Natural killer cell treated with Interleukin-12 subunit alpha and Interleukin-12 subunit beta and Interleukin-15 and Interleukin-18, amount 100 ng/mL, for 72 hours (primary cell): ENCODE measurements around the gene PTPRE. TPM values are rescaled to one million over a fixed set of nuclear protein-coding genes. Genes with fewer than 3 reads are reported as not detected.

Experiments
- ATAC-seq, 2 donors: fragments of 150-1000 bp; cut with Tn5 transposase in 1 of 2; sonication (Bioruptor Pico), chemical (Tn5 transposase) in 1 of 2; 2 replicates each; pipeline ENCODE4 v1.10.0; 2021
- DNase-seq: peaks from one replicate; pipeline ENCODE4 v3.0.0; 2022; ENCODE audit warnings: low spot score
- H3K27ac Mint-ChIP-seq, 2 donors: 1 replicate in 1 of 2; 2 replicates in 1 of 2; pipeline ENCODE4 v1.8.0; 2022; ENCODE audit warnings: mixed read lengths in 2 of 2, mild to moderate bottlenecking in 1 of 2, moderate library complexity in 1 of 2
- H3K27me3 Mint-ChIP-seq, 2 donors: 1 replicate in 1 of 2; 2 replicates in 1 of 2; pipeline ENCODE4 v1.8.0; 2022; ENCODE audit warnings: mixed read lengths in 2 of 2
- H3K36me3 Mint-ChIP-seq: one replicate; pipeline ENCODE4 v1.8.0; 2022; ENCODE audit warnings: mixed read lengths
- H3K4me1 Mint-ChIP-seq, 2 donors: 1 replicate in 1 of 2; 2 replicates in 1 of 2; pipeline ENCODE4 v1.8.0; 2022; ENCODE audit warnings: low read depth in 2 of 2, mixed read lengths in 2 of 2, mild to moderate bottlenecking in 1 of 2
- H3K4me3 Mint-ChIP-seq: one replicate; pipeline ENCODE4 v1.8.0; 2022; ENCODE audit warnings: mixed read lengths
- H3K9me3 Mint-ChIP-seq: 2 replicates; pipeline ENCODE4 v1.8.0; 2022; ENCODE audit warnings: mixed read lengths
- total RNA-seq, 2 donors: library from RNA; stranded (reverse); gene quantifications; one replicate each; pipeline ENCODE4 v1.2.3, GENCODE V29; 2022

PTPRE gene
- total RNA-seq, 2 donors from 2014 or later: 65.1 to 147 TPM

GRCh38 chr10:128049226-128050120 is 142.6 kb downstream of the PTPRE start:
- Mint-ChIP-seq H3K4me1 (peaks cover 61 to 72% of the 10 kb centered on the region in 2 donors), H3K4me3 (peak overlapping the region; percentile 98), H3K27me3 (no peaks in the 10 kb centered on the region), H3K9me3 (no peaks in the 10 kb centered on the region), H3K27ac (peak overlapping the region; percentile 98), H3K36me3 (peaks cover 8% of the 10 kb centered on the region)
- ATAC-seq: no peak
- no peak for DNase-seq

GRCh38 chr10:128050121-128050516 is 143.2 kb downstream of the PTPRE start:
- ATAC-seq: no peak
- peaks cover 8% of the 10 kb centered on the region for H3K36me3 Mint-ChIP-seq
- H3K4me3 Mint-ChIP-seq: peak overlapping the region; percentile 98
- no peaks in the 10 kb centered on the region for H3K27me3 Mint-ChIP-seq
- peaks cover 61 to 73% of the 10 kb centered on the region in 2 donors for H3K4me1 Mint-ChIP-seq
- DNase-seq: no peak
- H3K9me3 Mint-ChIP-seq: no peaks in the 10 kb centered on the region
- H3K27ac Mint-ChIP-seq: peak overlapping the region; percentile 98

DNA sequence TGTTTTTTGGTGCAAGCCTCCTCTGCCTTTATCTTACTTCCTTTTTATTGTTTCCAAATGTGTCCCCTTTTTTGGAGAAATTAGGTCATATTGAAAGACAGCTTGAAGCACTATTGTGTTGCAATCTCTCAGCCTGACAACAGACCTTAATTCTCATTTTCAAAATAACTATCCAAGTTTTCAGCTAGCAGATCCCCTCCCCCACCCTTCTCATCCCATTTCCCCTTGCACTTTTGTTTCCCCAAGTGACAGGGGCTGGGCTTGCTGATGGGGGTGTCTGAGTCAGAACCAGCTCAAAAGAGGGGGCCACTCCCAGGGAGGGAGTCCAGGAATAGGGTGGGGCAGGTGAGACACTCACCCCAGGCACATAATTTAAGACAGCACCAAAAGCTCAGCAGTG is 144.0 kb downstream of the PTPRE start:
- peak overlapping the region; percentile 98 for H3K4me3 Mint-ChIP-seq
- peak overlapping the region; percentile 98 for H3K27ac Mint-ChIP-seq
- no peaks in the 10 kb centered on the region for H3K9me3 Mint-ChIP-seq
- H3K4me1 Mint-ChIP-seq: peaks cover 63 to 76% of the 10 kb centered on the region in 2 donors
- no peaks in the 10 kb centered on the region for H3K27me3 Mint-ChIP-seq
- DNase-seq (peak; percentile 59), ATAC-seq (no peak)
- peaks cover 8% of the 10 kb centered on the region for H3K36me3 Mint-ChIP-seq

DNA sequence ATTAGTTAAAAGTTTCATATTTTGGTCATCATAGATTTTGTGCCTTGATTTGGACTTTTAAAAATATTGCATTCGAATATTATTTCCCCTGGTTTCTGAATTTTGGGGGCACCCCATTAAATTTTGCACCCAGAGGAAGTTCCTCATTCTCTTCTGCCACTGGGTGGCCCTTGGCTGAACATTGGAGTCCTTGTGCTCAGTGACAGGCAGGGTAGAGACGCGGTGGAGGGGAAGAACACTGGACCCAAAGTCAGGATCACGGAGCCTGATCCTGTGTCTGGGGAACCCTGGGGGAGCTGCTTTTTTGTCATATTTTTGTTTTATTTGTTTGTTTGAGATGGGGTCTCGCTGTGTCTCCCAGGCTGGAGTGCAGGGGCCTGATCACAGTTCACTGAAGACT is 144.6 kb downstream of the PTPRE start:
- Mint-ChIP-seq H3K4me1 (peaks cover 61 to 76% of the 10 kb centered on the region in 2 donors), H3K27ac (peak overlapping the region; percentile 98), H3K27me3 (no peaks in the 10 kb centered on the region), H3K4me3 (peak overlapping the region; percentile 98), H3K9me3 (no peaks in the 10 kb centered on the region), H3K36me3 (peaks cover 8% of the 10 kb centered on the region)
- ATAC-seq (no peak), DNase-seq (peak; percentile 16)

DNA sequence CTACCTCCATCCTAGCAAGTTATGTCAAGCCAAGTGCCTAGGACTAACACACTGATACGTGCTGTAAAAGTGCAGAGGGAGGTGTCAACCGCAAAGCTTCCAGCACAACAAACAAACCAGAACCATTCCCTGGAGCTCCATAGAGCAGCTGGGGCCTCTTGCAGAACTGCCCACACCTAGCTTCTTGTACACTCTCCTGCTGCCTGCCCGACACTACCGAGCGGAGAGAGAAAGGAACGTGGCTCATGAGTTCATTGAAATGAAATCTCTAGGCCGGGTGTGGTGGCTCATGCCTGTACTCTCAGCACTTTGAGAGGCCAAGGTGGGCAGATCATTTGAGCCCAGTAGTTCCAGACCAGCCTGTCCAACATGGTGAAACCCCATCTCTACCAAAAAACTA is 145.8 kb downstream of the PTPRE start:
- Mint-ChIP-seq H3K4me3 (peak overlapping the region; percentile 98), H3K27me3 (no peaks in the 10 kb centered on the region), H3K36me3 (peaks cover 12% of the 10 kb centered on the region), H3K27ac (peak overlapping the region; percentile 98), H3K4me1 (peaks cover 56 to 73% of the 10 kb centered on the region in 2 donors), H3K9me3 (no peaks in the 10 kb centered on the region)
- no peak for ATAC-seq
- peak; percentile 39 for DNase-seq

DNA sequence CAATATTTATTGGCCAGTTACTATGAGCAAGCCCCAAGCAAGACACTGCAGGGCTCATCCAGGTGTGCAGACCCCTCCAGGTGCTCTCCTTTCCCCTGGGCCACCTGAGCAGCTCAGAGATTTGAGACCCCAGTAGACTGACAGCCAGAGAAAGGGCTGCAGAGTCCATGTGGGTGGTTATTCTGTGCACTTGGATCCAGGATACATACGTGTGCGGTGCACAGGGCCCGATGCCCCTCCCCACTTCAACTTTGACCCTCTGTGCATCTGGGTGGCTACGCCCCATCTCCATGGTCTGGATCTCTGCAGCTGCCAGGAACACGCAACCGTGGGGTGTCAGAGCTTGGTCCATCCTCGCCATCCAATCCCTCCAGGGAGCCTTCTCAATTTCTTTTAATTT is 146.5 kb downstream of the PTPRE start:
- H3K4me1 Mint-ChIP-seq: peaks cover 55 to 73% of the 10 kb centered on the region in 2 donors
- no peaks in the 10 kb centered on the region for H3K9me3 Mint-ChIP-seq
- no peaks in the 10 kb centered on the region for H3K27me3 Mint-ChIP-seq
- peak overlapping the region; percentile 98 for H3K27ac Mint-ChIP-seq
- no peak for ATAC-seq
- H3K36me3 Mint-ChIP-seq: peaks cover 13% of the 10 kb centered on the region
- no peak for DNase-seq
- no peak overlapping the region for H3K4me3 Mint-ChIP-seq

- peak overlapping the region; percentile 54 for H3K4me3 Mint-ChIP-seq
Observed at GRCh38 chr10:128054163-128054970, 147.5 kb downstream of the PTPRE start.

DNA sequence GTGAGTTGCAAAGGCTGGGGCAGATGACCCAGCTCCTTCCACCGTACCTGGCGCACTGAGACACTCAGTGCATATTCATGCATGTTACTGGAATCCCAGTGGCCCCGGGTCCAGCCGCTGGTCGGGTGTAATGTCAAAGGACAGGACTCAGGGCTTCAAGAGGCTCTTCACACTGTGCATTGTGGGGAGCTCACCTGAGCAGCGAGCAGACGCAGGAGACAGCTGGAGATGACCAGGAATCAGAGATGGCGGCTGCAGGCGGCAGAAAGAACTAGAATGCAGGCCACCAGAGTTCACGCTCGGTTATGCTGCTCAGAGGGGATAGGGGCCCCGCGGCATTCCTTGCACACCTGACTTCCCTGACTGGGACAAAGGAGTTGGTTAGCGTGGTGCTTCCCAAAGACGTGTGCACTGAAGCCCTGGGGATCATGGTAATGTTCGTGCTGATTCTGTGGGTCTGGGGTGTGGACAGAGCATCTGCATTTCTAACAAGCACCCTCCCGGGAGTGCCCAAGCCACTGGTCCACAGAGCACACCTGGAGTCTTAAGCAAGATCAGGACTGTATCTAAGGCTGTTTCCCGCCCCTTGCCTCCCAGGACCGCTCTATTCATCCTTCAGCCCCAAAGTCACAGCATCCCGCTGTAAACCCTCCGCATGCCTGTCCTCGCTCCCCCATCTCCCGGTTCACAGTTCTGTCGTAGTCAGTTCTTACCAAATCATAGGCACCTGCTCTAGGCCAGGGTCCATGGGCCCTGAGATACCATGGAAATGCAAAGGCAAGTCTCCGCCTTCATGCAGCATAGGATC is 148.4 kb downstream of the PTPRE start:
- no peak for ATAC-seq
- no peak overlapping the region for H3K4me3 Mint-ChIP-seq
- peaks cover 19% of the 10 kb centered on the region for H3K36me3 Mint-ChIP-seq
- peak; percentile 37 for DNase-seq
- no peaks in the 10 kb centered on the region for H3K9me3 Mint-ChIP-seq
- peaks cover 61 to 75% of the 10 kb centered on the region in 2 donors for H3K4me1 Mint-ChIP-seq
- no peaks in the 10 kb centered on the region for H3K27me3 Mint-ChIP-seq
- peak overlapping the region; percentile 31 to 70 for H3K27ac Mint-ChIP-seq

More at GRCh38 chr10:128054163-128054970, 147.5 kb downstream of the PTPRE start:
- Mint-ChIP-seq H3K36me3 (peaks cover 13% of the 10 kb centered on the region), H3K4me1 (peaks cover 61 to 74% of the 10 kb centered on the region in 2 donors), H3K9me3 (no peaks in the 10 kb centered on the region), H3K27ac (peak overlapping the region; percentile 31 to 75), H3K27me3 (no peaks in the 10 kb centered on the region)
- ATAC-seq: peak; percentile 66 to 67
- DNase-seq: no peak

DNA sequence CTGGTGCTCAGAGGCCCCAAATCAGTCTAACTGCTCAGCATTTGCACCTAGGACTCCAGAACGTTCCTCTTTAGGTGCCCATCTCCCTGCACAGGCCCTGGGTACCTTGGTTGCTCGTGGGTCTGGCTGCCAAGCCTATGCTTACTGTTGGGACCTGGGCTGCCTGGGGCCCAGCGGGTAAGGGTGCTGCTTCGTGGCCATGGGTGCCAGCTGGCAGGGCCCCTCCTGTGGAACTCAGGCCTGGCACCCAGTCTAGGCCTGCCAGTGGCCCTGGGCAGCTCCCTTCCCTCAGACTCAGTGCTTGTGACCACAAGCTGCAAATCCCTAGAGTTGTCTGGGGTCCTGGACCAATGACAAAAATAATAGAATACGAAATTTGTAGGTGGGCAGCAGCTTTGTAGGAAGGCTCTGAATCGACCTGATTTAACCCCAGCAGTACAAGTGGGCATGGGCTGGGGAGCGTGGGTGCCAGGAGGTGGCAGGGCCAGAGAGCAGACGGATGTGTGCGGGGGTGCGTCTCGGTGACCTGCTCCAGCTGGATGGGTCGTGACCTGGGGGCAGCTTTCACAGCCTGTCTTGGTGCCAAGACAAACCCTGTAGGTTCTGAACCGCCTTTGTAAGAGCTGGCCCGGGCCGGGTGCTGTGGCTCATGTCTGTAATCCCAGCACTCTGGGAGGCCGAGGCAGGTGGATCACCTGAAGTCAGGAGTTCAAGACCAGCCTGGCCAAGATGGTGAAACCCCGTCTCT is 149.6 kb downstream of the PTPRE start:
- no peak overlapping the region for H3K4me3 Mint-ChIP-seq
- no peaks in the 10 kb centered on the region for H3K27me3 Mint-ChIP-seq
- ATAC-seq (no peak), DNase-seq (peak; percentile 44)
- no peaks in the 10 kb centered on the region for H3K9me3 Mint-ChIP-seq
- peaks cover 13% of the 10 kb centered on the region for H3K36me3 Mint-ChIP-seq
- peaks cover 64 to 73% of the 10 kb centered on the region in 2 donors for H3K4me1 Mint-ChIP-seq
- peak overlapping the region; percentile 31 to 70 for H3K27ac Mint-ChIP-seq

GRCh38 chr10:128058106-128058749 is 151.3 kb downstream of the PTPRE start:
- Mint-ChIP-seq H3K9me3 (no peaks in the 10 kb centered on the region), H3K27me3 (no peaks in the 10 kb centered on the region), H3K36me3 (peaks cover 13% of the 10 kb centered on the region), H3K4me1 (peaks cover 71 to 75% of the 10 kb centered on the region in 2 donors), H3K4me3 (no peak overlapping the region), H3K27ac (peak overlapping the region; percentile 7 to 93)
- ATAC-seq: no peak
- DNase-seq: peak; percentile 45

DNA sequence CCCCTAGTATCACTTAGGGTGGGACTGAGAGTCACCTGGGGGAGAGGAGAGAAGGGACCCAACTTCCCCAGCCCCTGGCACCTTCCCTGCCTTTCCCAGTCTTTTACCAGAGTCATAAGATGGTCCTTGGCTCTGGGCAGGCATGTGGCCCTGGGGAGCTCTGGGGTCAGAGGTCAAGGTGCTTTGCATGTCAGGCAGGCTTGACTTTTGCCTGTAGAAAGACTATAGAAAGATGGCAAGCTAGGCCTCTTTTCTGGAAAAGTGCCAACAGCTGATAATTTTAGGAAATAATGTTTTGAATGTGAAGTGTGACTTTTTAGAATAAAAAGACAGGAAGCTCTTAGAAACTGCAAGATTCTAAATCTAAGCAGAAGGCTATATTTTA is 151.8 kb downstream of the PTPRE start:
- H3K27ac Mint-ChIP-seq: peak overlapping the region; percentile 7 to 93
- peaks cover 76 to 78% of the 10 kb centered on the region in 2 donors for H3K4me1 Mint-ChIP-seq
- H3K36me3 Mint-ChIP-seq: peaks cover 13% of the 10 kb centered on the region
- H3K27me3 Mint-ChIP-seq: no peaks in the 10 kb centered on the region
- no peaks in the 10 kb centered on the region for H3K9me3 Mint-ChIP-seq
- DNase-seq (peak; percentile 34), ATAC-seq (no peak)
- H3K4me3 Mint-ChIP-seq: no peak overlapping the region

DNA sequence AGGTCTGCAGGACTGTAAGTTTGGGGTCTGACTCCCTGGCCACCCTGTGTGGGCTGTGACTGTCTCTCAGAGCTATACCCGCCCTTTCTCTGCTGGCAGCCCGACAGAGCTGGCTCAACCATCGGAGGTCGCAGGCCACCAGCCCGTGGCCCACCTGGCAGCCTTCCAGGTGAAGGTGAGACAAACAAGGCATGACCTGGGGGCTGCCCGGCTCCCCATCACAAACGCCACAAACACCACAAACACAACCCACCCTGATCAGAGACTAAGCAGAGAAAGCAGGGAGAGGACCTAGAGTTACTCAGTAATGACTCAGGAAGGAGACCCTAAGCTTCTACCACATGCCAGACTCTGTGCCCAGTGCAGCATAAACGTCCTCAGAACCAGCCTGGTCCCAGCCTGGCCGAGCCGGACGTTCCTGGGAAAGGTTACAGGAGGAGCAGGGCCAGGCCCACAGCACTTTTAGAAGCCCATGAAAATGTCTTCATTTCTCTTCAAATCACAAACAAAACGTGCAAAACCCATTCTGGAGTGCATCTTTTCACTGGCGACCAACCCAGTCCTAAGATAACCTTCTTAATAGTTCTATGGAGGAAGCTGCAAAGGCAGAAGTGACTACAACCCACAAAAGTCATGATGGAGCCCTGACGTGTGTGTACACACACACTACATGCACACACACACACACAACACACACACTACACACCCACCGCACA is 152.5 kb downstream of the PTPRE start:
- Mint-ChIP-seq H3K9me3 (no peaks in the 10 kb centered on the region), H3K4me3 (peak overlapping the region; percentile 28), H3K27ac (peak overlapping the region; percentile 7 to 93), H3K27me3 (no peaks in the 10 kb centered on the region), H3K36me3 (peaks cover 13% of the 10 kb centered on the region), H3K4me1 (peaks cover 76 to 78% of the 10 kb centered on the region in 2 donors)
- DNase-seq (peak; percentile 45), ATAC-seq (no peak)
